ENCODE measurements around the gene TMEM253.

Gene TMEM253

DNA sequence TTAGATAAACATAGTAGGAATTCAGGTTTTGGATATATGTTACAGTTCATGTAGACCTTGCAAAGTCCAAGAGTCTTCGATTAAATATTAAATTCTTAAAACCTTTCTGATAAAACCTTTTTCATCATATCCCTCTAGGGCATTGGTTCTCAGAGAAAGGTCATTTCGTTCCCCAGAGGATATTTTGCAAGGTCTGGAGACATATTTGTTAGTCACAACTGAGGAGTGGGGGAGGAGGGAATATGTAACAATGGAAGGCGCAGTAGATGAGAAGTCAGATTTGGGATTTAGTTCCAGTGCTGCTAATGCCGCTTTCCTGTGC lies 5.3 kb downstream of the TMEM253 start:
- DNase-seq: no peak

DNA sequence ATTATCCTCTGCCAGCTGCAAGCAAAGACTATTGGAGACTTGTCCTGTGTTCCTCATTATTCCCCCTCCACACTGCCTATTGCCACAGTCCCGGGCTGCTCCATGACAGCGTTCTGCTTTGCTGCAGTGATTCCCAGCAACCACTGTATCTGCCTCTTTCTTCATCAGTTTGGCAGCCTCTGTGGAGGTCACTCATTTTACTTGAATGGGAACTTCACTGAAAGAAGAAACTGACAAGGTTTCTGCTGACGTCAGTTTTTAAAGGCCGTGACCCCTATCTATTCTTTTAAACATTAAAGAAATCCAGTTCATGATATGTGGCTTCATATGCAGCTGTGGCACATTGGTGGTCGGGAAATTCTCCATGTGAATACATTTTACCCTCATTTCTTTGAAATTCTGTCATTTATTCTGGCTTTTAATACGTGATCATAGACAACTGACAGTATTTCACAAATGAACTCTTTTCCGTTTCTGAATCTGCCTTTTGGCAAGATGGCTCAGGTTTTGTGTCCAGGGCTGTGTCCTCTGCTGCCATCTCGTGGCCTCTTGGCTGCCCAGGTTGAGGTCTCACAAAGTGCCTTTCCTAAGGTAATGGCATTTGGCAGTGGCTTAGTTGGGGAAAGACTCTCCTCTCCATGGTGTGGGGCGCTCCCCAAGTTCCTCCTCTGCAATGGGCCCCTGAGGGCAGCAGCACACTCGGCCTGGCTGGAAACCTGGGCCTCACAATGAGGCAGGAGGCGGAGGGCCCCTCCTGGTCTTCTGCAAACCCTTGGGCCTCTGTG lies 5.8 kb downstream of the TMEM253 start:
- peak; percentile 87 for DNase-seq

DNA sequence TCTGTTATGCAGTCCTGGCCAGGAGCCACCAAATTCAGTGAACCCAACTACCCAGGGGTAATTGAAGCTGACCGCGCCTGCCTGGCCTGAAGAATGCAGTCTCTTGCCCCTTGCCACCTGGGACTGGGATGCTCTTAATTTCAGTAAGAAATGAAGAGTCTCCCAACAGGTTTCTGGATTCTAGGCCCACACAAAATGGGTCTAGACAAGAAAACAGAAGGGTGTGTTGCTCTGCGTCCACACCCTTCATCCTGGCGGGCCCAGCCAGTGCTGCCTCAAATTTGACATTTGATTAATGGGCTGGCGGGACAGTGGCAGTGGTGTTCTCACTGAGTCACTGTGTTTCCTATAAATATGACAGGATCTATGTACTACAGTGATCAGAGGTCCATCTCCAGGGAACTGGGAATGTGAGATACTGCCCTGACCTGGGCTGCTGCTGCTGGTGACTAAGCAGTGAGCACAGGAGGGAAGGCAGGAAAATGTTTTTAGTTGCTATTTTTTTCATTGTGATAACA lies 6.5 kb downstream of the TMEM253 start:
- DNase-seq: no peak

DNA sequence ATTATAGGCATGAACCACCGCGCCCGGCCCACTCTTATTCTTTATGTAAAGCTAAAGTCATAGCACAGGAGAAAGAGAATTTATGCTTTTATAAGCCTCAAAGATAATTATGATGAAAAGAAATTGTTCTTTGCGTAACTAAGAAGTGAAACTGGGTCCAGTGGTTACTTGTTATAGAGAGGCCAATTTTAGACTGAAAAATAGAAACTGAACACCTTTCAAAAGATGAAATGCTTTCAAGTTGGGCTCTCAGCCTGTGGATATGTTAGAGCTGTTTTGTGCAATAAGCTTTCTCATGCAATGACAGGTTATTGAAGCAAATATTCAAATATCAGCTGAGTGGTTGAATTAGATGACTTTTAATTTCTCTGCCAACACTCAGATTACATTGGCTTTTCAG lies 7.9 kb downstream of the TMEM253 start:
- no peak for DNase-seq

GRCh38 chr14:21109377-21110138 lies 8.7 kb downstream of the TMEM253 start:
- peak; percentile 93 for DNase-seq

DNA sequence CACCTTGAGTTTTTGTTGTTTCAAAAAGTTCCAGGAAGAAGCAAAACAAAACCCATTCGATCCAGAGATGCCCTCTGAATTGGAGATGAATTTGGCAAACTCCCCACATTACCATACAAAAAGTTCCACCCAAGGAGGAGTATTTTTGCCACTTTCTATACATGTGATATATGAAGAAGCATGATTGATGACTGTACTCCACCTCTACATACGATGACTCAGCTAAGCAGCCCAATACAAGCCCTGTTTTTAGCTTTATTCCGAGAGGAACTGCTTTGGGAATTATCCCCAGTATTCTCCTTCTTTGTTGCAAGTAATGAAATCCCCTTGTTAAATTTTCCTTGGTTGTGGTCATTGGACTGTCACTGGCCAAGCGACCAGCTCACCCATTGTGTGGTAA lies 11.4 kb downstream of the TMEM253 start:
- no peak for DNase-seq

GRCh38 chr14:21113369-21113768 lies 12.5 kb downstream of the TMEM253 start:
- DNase-seq: no peak

GRCh38 chr14:21118933-21119332 lies 18.1 kb downstream of the TMEM253 start:
- no peak for DNase-seq

- DNase-seq: no peak
Measured at GRCh38 chr14:21120686-21121085, 19.8 kb downstream of the TMEM253 start.

DNA sequence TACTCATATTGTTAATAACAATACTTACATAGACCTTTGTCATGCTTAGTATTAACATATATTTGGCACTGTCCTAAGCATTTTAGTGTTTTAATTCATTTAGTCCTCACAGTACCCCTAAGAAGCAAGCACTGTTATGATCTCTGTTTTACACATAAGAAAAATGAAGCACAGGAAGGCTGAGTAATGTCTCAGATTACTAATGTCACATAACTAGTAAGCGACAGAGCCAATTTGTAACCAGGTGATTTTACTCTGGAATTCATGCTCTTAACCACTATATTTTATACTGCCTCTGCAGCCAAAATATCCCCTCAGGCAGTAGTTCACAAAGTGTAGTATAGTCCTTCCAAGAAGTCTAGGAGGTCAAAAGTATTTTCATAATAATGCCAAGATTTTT lies 20.3 kb downstream of the TMEM253 start:
- DNase-seq: no peak

DNA sequence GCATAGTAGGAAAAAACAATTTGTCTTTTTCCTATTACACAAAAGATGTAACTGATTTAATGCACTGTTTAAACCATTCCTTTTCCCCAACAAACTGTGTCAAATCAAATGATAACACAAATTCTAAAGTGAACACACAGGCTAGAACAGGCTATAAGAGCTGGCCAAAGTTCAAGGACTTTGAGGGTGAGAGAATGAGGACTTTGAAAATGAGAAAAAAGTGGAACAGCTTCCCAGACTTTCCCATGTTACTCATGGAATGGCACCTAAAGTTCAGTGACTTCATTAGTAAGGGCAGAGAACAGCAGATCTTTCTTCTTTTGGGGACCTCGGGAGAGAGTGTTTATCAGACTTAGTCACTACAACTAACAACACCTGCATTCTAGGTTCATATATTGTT lies 22.6 kb downstream of the TMEM253 start:
- no peak for DNase-seq

GRCh38 chr14:21133901-21134300 lies 33.0 kb downstream of the TMEM253 start:
- DNase-seq: no peak

- peak; percentile 17 for DNase-seq
Measured at GRCh38 chr14:21136024-21136423, 35.2 kb downstream of the TMEM253 start.

DNA sequence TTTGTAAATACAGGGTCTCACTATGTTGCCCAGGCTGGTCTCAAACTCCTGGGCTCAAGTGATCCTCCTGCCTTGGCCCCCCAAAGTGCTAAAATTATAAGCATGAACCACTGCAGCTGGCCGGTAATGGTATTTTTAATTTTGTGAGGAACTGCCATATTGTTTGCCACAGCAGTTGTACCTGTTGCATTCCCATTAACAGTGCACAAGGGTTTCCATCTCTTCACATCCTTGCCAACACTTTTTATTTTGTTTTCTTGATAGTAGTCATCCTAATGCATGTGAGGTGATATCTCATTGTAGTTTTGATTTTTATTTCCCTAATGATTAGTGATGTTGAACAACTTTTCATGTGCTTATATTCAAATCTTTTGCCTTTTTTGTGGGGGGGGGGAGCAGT lies 41.5 kb downstream of the TMEM253 start:
- DNase-seq: no peak

DNA sequence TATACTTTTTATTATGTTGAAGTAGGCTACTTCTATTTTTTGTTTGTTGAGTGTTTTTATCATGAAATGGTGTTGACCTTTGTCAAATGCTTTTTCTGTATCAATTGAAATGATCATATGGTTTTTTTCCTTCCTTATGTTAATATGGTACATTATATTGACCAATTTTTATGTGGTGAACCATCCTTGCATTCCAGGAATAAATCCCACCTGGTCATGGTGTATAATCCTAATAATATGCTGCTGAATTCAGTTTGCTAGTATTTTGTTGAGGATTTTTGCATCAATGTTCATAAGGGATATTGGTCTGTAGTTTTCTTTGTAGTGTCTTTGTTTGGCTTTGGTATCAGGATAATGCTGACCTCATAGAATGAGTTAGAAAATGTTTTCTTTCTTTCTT lies 44.6 kb downstream of the TMEM253 start:
- no peak for DNase-seq

DNA sequence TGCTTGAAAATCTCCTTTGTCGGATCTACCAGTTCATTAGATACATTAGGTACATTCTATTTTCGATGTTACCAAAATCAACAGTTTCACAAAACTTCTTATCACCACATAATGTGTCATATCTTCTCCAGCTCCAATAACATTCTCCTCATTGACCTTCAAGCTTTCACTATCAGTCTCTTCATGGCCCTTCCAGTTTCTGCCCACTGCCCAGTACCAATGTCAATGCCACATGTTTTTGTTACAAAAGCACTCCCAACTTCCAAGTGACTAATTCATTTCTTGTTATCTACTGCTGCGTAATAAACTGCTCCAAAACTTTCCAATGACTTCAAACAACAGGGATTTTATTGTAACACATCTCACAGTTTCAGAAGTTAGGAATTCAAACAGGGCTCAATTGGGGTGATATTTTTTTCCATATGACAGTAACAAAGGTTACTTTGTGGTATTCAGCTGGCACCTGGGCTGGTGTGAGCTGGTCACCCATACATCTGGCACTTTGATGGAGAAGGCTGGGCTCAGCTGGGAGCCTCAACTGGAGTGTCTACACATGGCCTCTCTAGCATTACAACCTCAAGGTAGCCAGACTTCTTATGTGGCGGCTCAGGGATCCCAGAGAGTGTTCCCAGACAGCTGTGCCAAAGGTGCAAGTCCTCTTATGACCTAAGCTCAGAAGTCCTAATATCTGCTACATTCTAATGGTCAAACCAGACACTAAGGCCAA lies 48.9 kb downstream of the TMEM253 start:
- DNase-seq: no peak

Data from NCI-H2171 (cell line).